ENCODE data around the gene XYLB.
"Not testable (repeated sequence)": the region's sequence is repeated elsewhere in the genome, so short reads cannot be mapped to it uniquely, and the experiment has no call there.

The XYLB gene

GRCh38 chr3:38316356-38317191 is 30.0 kb upstream of the XYLB start:
- Histone ChIP-seq H3K36me3 (replicated peaks; ENCODE audit: insufficient read depth, low read length) (no peaks in the 10 kb centered on the region), H3F3A (ENCODE audit: insufficient read depth, low read length) (no peaks in the 10 kb centered on the region), H2AFZ (ENCODE audit: low read length) (no peak overlapping the region), H3K9ac (ENCODE audit: low read length) (no peak overlapping the region), H3K4me1 (ENCODE audit: low read length) (no peaks in the 10 kb centered on the region), H3K4me3 (ENCODE audit: low read length) (no peak overlapping the region), H3K9me3 (replicated peaks; ENCODE audit: insufficient read depth, low read length) (no peaks in the 10 kb centered on the region), H3K27me3 (replicated peaks; ENCODE audit: insufficient read depth, low read length) (no peaks in the 10 kb centered on the region), H3K4me2 (ENCODE audit: low read depth, low read length) (no peak overlapping the region), H4K20me1 (ENCODE audit: insufficient read depth, low read length) (no peaks in the 10 kb centered on the region), H3K79me2 (ENCODE audit: low read length) (no peaks in the 10 kb centered on the region), H3K27ac (ENCODE audit: low read length) (no peak overlapping the region), H3K9me2 (replicated peaks; ENCODE audit: insufficient read depth, low read length) (no peaks in the 10 kb centered on the region)
- no peak for DNase-seq
- no peak for TF ChIP-seq EZH2 (optimal IDR thresholded peaks at IDR 0.05; ENCODE audit: low read depth, low read length)
- no peak for TF ChIP-seq EZH2phosphoT487 (IDR thresholded peaks at IDR 0.05; ENCODE audit: low read length)
- no peak for TF ChIP-seq CTCF (IDR thresholded peaks at IDR 0.05; ENCODE audit: low read length)

DNA sequence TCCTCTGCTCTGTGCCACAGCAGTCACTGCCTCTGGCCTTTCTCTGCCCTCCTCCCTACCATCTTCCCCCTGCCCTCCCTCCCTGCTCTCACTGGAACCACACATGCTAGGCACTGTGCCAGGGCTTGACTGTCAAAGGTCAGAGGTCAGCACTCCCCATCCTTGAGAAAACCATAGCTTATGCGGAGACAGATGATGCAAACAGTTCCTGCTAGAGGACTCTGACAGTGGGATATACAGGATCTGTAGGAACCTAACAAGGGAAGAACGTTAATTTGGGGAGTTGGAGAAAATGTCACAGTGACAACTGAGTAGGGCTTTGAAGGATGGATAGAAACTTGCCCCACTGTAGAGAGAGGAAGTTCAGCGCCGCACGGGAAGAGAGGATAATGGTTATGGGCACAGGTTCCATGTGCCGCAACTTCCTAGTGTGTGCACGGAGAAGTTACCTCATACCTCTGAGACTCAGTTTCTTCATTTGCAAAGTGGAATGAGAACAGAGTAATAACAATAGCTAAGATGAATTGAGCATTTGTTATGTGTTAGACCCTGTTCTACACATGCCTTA is 29.3 kb upstream of the XYLB start:
- Histone ChIP-seq H3K4me1 (ENCODE audit: low read length) (no peaks in the 10 kb centered on the region), H3K9me2 (replicated peaks; ENCODE audit: insufficient read depth, low read length) (no peaks in the 10 kb centered on the region), H3K9ac (ENCODE audit: low read length) (no peak overlapping the region), H3K27me3 (replicated peaks; ENCODE audit: insufficient read depth, low read length) (no peaks in the 10 kb centered on the region), H4K20me1 (ENCODE audit: insufficient read depth, low read length) (no peaks in the 10 kb centered on the region), H2AFZ (ENCODE audit: low read length) (no peak overlapping the region), H3F3A (ENCODE audit: insufficient read depth, low read length) (no peaks in the 10 kb centered on the region), H3K79me2 (ENCODE audit: low read length) (no peaks in the 10 kb centered on the region), H3K4me3 (ENCODE audit: low read length) (no peak overlapping the region), H3K36me3 (replicated peaks; ENCODE audit: insufficient read depth, low read length) (no peaks in the 10 kb centered on the region), H3K4me2 (ENCODE audit: low read depth, low read length) (no peak overlapping the region), H3K27ac (ENCODE audit: low read length) (no peak overlapping the region), H3K9me3 (replicated peaks; ENCODE audit: insufficient read depth, low read length) (no peaks in the 10 kb centered on the region)
- no peak for TF ChIP-seq EZH2phosphoT487 (IDR thresholded peaks at IDR 0.05; ENCODE audit: low read length)
- DNase-seq, result no peak

- Histone ChIP-seq H3K4me1 (ENCODE audit: low read length) (no peaks in the 10 kb centered on the region), H3K9me2 (replicated peaks; ENCODE audit: insufficient read depth, low read length) (no peaks in the 10 kb centered on the region), H3K36me3 (replicated peaks; ENCODE audit: insufficient read depth, low read length) (no peaks in the 10 kb centered on the region), H4K20me1 (ENCODE audit: insufficient read depth, low read length) (no peaks in the 10 kb centered on the region), H3K4me2 (ENCODE audit: low read depth, low read length) (no peak overlapping the region), H3K9ac (ENCODE audit: low read length) (no peak overlapping the region), H3K27ac (ENCODE audit: low read length) (no peak overlapping the region), H3K9me3 (replicated peaks; ENCODE audit: insufficient read depth, low read length) (no peaks in the 10 kb centered on the region), H3K4me3 (ENCODE audit: low read length) (no peak overlapping the region), H3F3A (ENCODE audit: insufficient read depth, low read length) (no peaks in the 10 kb centered on the region), H2AFZ (ENCODE audit: low read length) (no peak overlapping the region), H3K79me2 (ENCODE audit: low read length) (no peaks in the 10 kb centered on the region), H3K27me3 (replicated peaks; ENCODE audit: insufficient read depth, low read length) (no peaks in the 10 kb centered on the region)
- TF ChIP-seq EZH2 (optimal IDR thresholded peaks at IDR 0.05; ENCODE audit: low read depth, low read length) (no peak), CTCF (IDR thresholded peaks at IDR 0.05; ENCODE audit: low read length) (no peak), EZH2phosphoT487 (IDR thresholded peaks at IDR 0.05; ENCODE audit: low read length) (no peak)
- DNase-seq, result no peak
Observed at GRCh38 chr3:38318766-38319671, 27.6 kb upstream of the XYLB start.

DNA sequence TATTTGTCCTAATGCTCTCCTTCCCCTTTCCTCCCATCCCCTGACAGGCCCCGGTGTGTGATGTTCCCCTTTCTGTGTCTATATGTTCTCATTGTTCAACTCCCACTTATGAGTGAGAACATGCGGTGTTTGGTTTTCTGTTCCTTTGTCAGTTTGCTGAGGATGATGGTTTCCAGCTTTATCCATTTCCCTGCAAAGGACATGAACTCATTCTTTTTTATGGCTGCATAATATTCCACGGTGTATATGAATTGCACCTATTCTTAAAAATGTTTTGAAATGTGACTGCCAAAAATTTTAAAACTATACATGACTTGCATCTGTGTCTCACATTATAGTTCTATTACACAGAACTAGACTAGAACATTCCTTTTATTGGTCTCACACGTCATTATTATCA is 25.9 kb upstream of the XYLB start:
- not testable (repeated sequence) for H3K4me3 ChIP-seq (ENCODE audit: low read length); H3K9me3 ChIP-seq (replicated peaks; ENCODE audit: insufficient read depth, low read length); H4K20me1 ChIP-seq (ENCODE audit: insufficient read depth, low read length); H3K36me3 ChIP-seq (replicated peaks; ENCODE audit: insufficient read depth, low read length); H3K4me2 ChIP-seq (ENCODE audit: low read depth, low read length); H3K79me2 ChIP-seq (ENCODE audit: low read length); H3K27ac ChIP-seq (ENCODE audit: low read length); H3K27me3 ChIP-seq (replicated peaks; ENCODE audit: insufficient read depth, low read length); H2AFZ ChIP-seq (ENCODE audit: low read length); H3K9ac ChIP-seq (ENCODE audit: low read length); H3K9me2 ChIP-seq (replicated peaks; ENCODE audit: insufficient read depth, low read length); DNase-seq; H3K4me1 ChIP-seq (ENCODE audit: low read length); H3F3A ChIP-seq (ENCODE audit: insufficient read depth, low read length)
